Smooth muscle cell (in vitro differentiated cells): ENCODE results near the gene SMARCD2. TPM values are rescaled to one million over a fixed set of nuclear protein-coding genes. Genes with fewer than 3 reads are reported as not detected.
"Not testable (repeated sequence)": the region's sequence is repeated elsewhere in the genome, so short reads cannot be mapped to it uniquely, and the experiment has no call there.

Source experiments
- DNase-seq: peaks from one replicate; lab custom pipeline; 2025; ENCODE audit not compliant: unreplicated experiment; lab: John Stamatoyannopoulos, UW
- H2AFZ ChIP-seq: fragments of 200-600 bp; sonication (generic); 2 replicates; pipeline ENCODE4 v1.6.0; 2016; ENCODE audit warnings: antibody characterized with exemption, low read depth, mild to moderate bottlenecking
- H3F3A ChIP-seq: fragments of 200-600 bp; sonication (generic); 2 replicates; pipeline ENCODE4 v1.6.0; 2017; ENCODE audit warnings: antibody characterized with exemption, low read depth
- H3K27ac ChIP-seq: fragments of 200-600 bp; sonication (generic); 2 replicates; pipeline ENCODE4 v1.5.1; 2016; ENCODE audit warnings: low read depth, mild to moderate bottlenecking
- H3K27me3 ChIP-seq: fragments of 200-600 bp; sonication (generic); 2 replicates; pipeline ENCODE4 v1.6.1; 2016; ENCODE audit warnings: low read depth, mild to moderate bottlenecking
- H3K36me3 ChIP-seq: fragments of 200-600 bp; sonication (generic); 2 replicates; pipeline ENCODE4 v1.5.1; 2016; ENCODE audit warnings: low read depth
- H3K4me1 ChIP-seq: fragments of 200-600 bp; sonication (generic); 2 replicates; pipeline ENCODE4 v1.5.1; 2016; ENCODE audit warnings: low read depth
- H3K4me2 ChIP-seq: fragments of 200-600 bp; sonication (generic); 2 replicates; pipeline ENCODE4 v1.6.0; 2016; ENCODE audit warnings: mild to moderate bottlenecking
- H3K4me3 ChIP-seq: fragments of 200-600 bp; sonication (generic); 2 replicates; pipeline ENCODE4 v1.5.1; 2016; ENCODE audit warnings: mild to moderate bottlenecking
- H3K79me2 ChIP-seq: fragments of 200-600 bp; sonication (generic); 2 replicates; pipeline ENCODE4 v1.6.0; 2016; ENCODE audit warnings: low read depth, mild to moderate bottlenecking
- H3K9ac ChIP-seq: fragments of 200-600 bp; sonication (generic); 2 replicates; pipeline ENCODE4 v1.6.0; 2016; ENCODE audit warnings: low read depth
- H3K9me3 ChIP-seq: fragments of 200-600 bp; sonication (generic); replicated peaks from 2 replicates; pipeline ENCODE4 v1.5.1; 2016; ENCODE audit warnings: low read depth
- H4K20me1 ChIP-seq: fragments of 200-600 bp; sonication (generic); 2 replicates; pipeline ENCODE4 v1.6.0; 2016; ENCODE audit warnings: low read depth
- CTCF ChIP-seq: fragments of 200-600 bp; sonication (generic); IDR thresholded peaks from 2 replicates; pipeline ENCODE4 v1.5.1; 2017; ENCODE audit warnings: borderline replicate concordance, mild to moderate bottlenecking, antibody characterized with exemption; ENCODE audit not compliant: insufficient read depth, poor library complexity, severe bottlenecking
- WGBS: methylation state at CpG from one replicate; pipeline ENCODE4 v1.1.7; 2016; ENCODE audit warnings: low lambda C conversion rate; 5-methylcytosine and 5-hydroxymethylcytosine counted together
- polyA plus RNA-seq: library from polyadenylated mRNA; unstranded; fragments of >200 nt; fragmentation: Nextera tagmentation; extraction: Ambion mirVana; gene quantifications from 2 replicates; pipeline ENCODE4 v1.2.1, GENCODE V29; 2016
- total RNA-seq: library from RNA; depleted of rRNA; stranded (reverse); fragments of >200 nt; gene quantifications from 2 replicates; pipeline ENCODE4 v1.2.3, GENCODE V29; 2014

The SMARCD2 gene
- total and polyA plus RNA-seq, 2 experiments from 2014 or later: 41.9 to 43.7 TPM

GRCh38 chr17:63804328-63804727 lies 38.2 kb downstream of the SMARCD2 start:
- no peak for TF ChIP-seq CTCF
- peaks cover 58% of the 10 kb centered on the region for H3K36me3 ChIP-seq

GRCh38 chr17:63800783-63801182 lies 41.7 kb downstream of the SMARCD2 start:
- Histone ChIP-seq H3K4me2 (no peak overlapping the region), H3K36me3 (peaks cover 59% of the 10 kb centered on the region), H2AFZ (no peak overlapping the region), H3K79me2 (peaks cover 45% of the 10 kb centered on the region), H3K27me3 (no peaks in the 10 kb centered on the region), H4K20me1 (peaks cover 61% of the 10 kb centered on the region), H3K27ac (no peak overlapping the region), H3K4me1 (no peaks in the 10 kb centered on the region), H3F3A (no peaks in the 10 kb centered on the region), H3K9me3 (no peaks in the 10 kb centered on the region), H3K4me3 (no peak overlapping the region), H3K9ac (no peak overlapping the region)
- no peak for DNase-seq
- 100% methylated on average over 1 of the region's 1 CpG for WGBS
- TF ChIP-seq CTCF: no peak

More at GRCh38 chr17:63804328-63804727, 38.2 kb downstream of the SMARCD2 start:
- DNase-seq: no peak
- Histone ChIP-seq H2AFZ (no peak overlapping the region), H4K20me1 (peaks cover 27% of the 10 kb centered on the region), H3K4me3 (no peak overlapping the region), H3K27ac (no peak overlapping the region), H3K9me3 (no peaks in the 10 kb centered on the region), H3K79me2 (peaks cover 30% of the 10 kb centered on the region), H3F3A (no peaks in the 10 kb centered on the region), H3K9ac (no peak overlapping the region), H3K4me2 (no peak overlapping the region), H3K4me1 (no peaks in the 10 kb centered on the region), H3K27me3 (no peaks in the 10 kb centered on the region)
- 92% methylated on average over 1 of the region's 1 CpG for WGBS

GRCh38 chr17:63798572-63799106 lies 43.8 kb downstream of the SMARCD2 start:
- no peak overlapping the region for H3K4me2 ChIP-seq
- peaks cover 68% of the 10 kb centered on the region for H4K20me1 ChIP-seq
- no peaks in the 10 kb centered on the region for H3K27me3 ChIP-seq
- H3F3A ChIP-seq: no peaks in the 10 kb centered on the region
- H3K9ac ChIP-seq: no peak overlapping the region
- peaks cover 67% of the 10 kb centered on the region for H3K36me3 ChIP-seq
- WGBS: 98% methylated on average over 3 of the region's 3 CpGs
- no peak for DNase-seq
- no peaks in the 10 kb centered on the region for H3K9me3 ChIP-seq
- no peaks in the 10 kb centered on the region for H3K4me1 ChIP-seq
- H3K4me3 ChIP-seq: no peak overlapping the region
- TF ChIP-seq CTCF: no peak
- H3K79me2 ChIP-seq: peaks cover 47% of the 10 kb centered on the region
- H2AFZ ChIP-seq: no peak overlapping the region
- no peak overlapping the region for H3K27ac ChIP-seq

GRCh38 chr17:63796375-63796774 lies 46.1 kb downstream of the SMARCD2 start:
- Histone ChIP-seq H3K79me2 (peaks cover 55% of the 10 kb centered on the region), H3K36me3 (peaks cover 75% of the 10 kb centered on the region), H4K20me1 (peaks cover 85% of the 10 kb centered on the region)
- not testable (repeated sequence) for H3K9me3 ChIP-seq, H3K4me2 ChIP-seq, DNase-seq, H3K4me1 ChIP-seq, H3K27me3 ChIP-seq, H3K4me3 ChIP-seq, H3K27ac ChIP-seq, H3K9ac ChIP-seq, H3F3A ChIP-seq, H2AFZ ChIP-seq
- 97% methylated on average over 10 of the region's 10 CpGs for WGBS
